WTC11 (cell line): ENCODE measurements around the gene SYNJ2.

Source experiments
- CREM ChIP-seq: sonication (generic); formaldehyde crosslinking; IDR thresholded peaks from 2 replicates; pipeline ENCODE4 v1.8.1; 2022; ENCODE audit warnings: mild to moderate bottlenecking, missing genetic modification reagents, moderate library complexity
- FOXK1 ChIP-seq: sonication (generic); formaldehyde crosslinking; IDR thresholded peaks from 2 replicates; pipeline ENCODE4 v1.8.0; 2022; ENCODE audit warnings: mild to moderate bottlenecking, moderate library complexity, missing genetic modification reagents
- GRHL2 ChIP-seq: fragments of 250-450 bp; sonication (Bioruptor Pico); IDR thresholded peaks from 2 replicates; pipeline ENCODE4 v1.8.0; 2022; ENCODE audit warnings: mild to moderate bottlenecking, moderate library complexity; ENCODE audit not compliant: insufficient replicate concordance, severe bottlenecking
- NR2C2 ChIP-seq: sonication (generic); formaldehyde crosslinking; IDR thresholded peaks from 2 replicates; pipeline ENCODE4 v1.8.0; 2022; ENCODE audit warnings: mild to moderate bottlenecking, missing genetic modification reagents
- ZNF232 ChIP-seq: sonication (generic); formaldehyde crosslinking; IDR thresholded peaks from 2 replicates; pipeline ENCODE4 v1.8.0; 2022; ENCODE audit warnings: mild to moderate bottlenecking, missing genetic modification reagents
- ZNF423 ChIP-seq: fragments of 250-450 bp; sonication (Bioruptor Pico); IDR thresholded peaks from 2 replicates; pipeline ENCODE4 v2.1.2; 2022; ENCODE audit warnings: mild to moderate bottlenecking, moderate library complexity
- TF ChIP-seq, protein P1 (sequence below): sonication (generic); formaldehyde crosslinking; IDR thresholded peaks from 2 replicates; pipeline ENCODE4 v1.8.1; 2022; ENCODE audit warnings: mild to moderate bottlenecking, moderate library complexity, missing genetic modification reagents
- TF ChIP-seq, protein P2 (sequence below): fragments of 200-600 bp; IDR thresholded peaks from 2 replicates; pipeline ENCODE4 v1.8.0; 2022; ENCODE audit warnings: antibody characterized with exemption
- TF ChIP-seq, protein P3 (sequence below): fragments of 250-450 bp; sonication (Bioruptor Pico); conservative IDR thresholded peaks from 2 replicates; pipeline ENCODE4 v1.9.0; 2021; ENCODE audit warnings: mild to moderate bottlenecking
- TF ChIP-seq, protein P4 (sequence below): sonication (generic); formaldehyde crosslinking; IDR thresholded peaks from 2 replicates; pipeline ENCODE4 v1.8.1; 2022; ENCODE audit warnings: low read depth, missing genetic modification reagents, borderline replicate concordance
- TF ChIP-seq, protein P5 (sequence below): sonication (generic); formaldehyde crosslinking; IDR thresholded peaks from 2 replicates; pipeline ENCODE4 v1.8.1; 2023; ENCODE audit warnings: mild to moderate bottlenecking, missing genetic modification reagents, moderate library complexity

DNA sequence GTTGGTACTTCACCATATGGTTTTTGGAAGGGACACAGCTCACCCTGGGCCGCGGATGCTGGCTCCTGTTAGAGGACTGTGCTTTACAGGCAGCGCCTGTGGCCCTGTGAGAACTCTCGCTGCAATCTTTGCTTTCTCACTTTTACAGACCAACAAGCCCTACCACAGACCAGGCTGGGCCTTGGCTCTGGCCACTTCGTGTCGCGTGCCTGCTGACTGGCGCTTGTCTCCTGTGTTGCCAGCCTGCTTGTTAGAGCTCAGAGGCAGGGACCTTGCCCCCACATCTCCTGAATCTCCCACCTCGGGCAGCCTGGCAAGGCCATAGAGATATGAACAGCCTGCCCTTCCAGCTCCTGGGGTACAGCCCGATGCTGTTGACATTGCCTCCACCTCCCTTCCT is 56.1 kb downstream of the SYNJ2 start:
- TF ChIP-seq, protein P1, sequence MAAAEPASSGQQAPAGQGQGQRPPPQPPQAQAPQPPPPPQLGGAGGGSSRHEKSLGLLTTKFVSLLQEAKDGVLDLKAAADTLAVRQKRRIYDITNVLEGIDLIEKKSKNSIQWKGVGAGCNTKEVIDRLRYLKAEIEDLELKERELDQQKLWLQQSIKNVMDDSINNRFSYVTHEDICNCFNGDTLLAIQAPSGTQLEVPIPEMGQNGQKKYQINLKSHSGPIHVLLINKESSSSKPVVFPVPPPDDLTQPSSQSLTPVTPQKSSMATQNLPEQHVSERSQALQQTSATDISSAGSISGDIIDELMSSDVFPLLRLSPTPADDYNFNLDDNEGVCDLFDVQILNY (CRISPR knock-in tag), result no peak
- no peak for TF ChIP-seq FOXK1 (CRISPR knock-in tag)
- TF ChIP-seq, protein P2, sequence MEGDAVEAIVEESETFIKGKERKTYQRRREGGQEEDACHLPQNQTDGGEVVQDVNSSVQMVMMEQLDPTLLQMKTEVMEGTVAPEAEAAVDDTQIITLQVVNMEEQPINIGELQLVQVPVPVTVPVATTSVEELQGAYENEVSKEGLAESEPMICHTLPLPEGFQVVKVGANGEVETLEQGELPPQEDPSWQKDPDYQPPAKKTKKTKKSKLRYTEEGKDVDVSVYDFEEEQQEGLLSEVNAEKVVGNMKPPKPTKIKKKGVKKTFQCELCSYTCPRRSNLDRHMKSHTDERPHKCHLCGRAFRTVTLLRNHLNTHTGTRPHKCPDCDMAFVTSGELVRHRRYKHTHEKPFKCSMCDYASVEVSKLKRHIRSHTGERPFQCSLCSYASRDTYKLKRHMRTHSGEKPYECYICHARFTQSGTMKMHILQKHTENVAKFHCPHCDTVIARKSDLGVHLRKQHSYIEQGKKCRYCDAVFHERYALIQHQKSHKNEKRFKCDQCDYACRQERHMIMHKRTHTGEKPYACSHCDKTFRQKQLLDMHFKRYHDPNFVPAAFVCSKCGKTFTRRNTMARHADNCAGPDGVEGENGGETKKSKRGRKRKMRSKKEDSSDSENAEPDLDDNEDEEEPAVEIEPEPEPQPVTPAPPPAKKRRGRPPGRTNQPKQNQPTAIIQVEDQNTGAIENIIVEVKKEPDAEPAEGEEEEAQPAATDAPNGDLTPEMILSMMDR, result no peak
- TF ChIP-seq, protein P3, sequence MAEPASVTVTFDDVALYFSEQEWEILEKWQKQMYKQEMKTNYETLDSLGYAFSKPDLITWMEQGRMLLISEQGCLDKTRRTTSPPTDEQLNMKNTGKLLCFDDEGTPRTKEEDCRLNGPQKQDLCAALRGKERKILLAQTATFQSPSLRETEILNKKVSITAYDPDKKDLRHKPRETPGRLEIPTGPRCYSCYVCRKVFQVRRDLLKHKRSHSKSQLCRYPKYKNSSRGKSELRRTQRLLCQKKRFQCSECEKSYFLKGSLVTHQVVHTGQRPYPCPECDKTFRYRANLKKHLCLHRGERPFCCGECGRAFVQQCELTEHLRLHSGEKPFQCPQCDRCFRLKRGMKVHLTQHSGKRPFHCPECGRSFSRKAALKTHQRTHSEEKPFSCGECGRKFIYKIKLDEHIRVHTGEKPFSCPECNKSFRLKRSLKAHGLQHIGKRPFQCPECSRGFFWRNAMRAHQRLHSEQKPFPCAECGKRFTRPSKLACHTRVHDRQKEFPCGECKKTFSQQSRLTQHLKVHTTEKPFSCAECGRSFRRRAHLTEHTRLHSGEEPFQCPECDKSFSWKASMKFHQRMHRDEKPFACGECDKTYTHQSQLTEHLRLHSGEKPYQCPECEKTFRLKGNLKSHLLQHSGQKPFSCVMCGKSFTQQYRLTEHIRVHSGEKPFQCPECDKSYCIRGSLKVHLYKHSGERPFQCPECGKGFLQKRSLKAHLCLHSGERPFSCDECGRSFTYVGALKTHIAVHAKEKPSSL (CRISPR knock-in tag), result no peak
- TF ChIP-seq GRHL2, result no peak
- TF ChIP-seq NR2C2 (CRISPR knock-in tag), result no peak
- TF ChIP-seq, protein P4, sequence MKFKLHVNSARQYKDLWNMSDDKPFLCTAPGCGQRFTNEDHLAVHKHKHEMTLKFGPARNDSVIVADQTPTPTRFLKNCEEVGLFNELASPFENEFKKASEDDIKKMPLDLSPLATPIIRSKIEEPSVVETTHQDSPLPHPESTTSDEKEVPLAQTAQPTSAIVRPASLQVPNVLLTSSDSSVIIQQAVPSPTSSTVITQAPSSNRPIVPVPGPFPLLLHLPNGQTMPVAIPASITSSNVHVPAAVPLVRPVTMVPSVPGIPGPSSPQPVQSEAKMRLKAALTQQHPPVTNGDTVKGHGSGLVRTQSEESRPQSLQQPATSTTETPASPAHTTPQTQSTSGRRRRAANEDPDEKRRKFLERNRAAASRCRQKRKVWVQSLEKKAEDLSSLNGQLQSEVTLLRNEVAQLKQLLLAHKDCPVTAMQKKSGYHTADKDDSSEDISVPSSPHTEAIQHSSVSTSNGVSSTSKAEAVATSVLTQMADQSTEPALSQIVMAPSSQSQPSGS (CRISPR knock-in tag), result no peak
- TF ChIP-seq, protein P5, sequence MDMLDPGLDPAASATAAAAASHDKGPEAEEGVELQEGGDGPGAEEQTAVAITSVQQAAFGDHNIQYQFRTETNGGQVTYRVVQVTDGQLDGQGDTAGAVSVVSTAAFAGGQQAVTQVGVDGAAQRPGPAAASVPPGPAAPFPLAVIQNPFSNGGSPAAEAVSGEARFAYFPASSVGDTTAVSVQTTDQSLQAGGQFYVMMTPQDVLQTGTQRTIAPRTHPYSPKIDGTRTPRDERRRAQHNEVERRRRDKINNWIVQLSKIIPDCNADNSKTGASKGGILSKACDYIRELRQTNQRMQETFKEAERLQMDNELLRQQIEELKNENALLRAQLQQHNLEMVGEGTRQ (CRISPR knock-in tag), result no peak
- TF ChIP-seq ZNF232, result no peak
- TF ChIP-seq ZNF423, result no peak
- TF ChIP-seq CREM (CRISPR knock-in tag), result no peak
